Measurements from ENCODE around the gene ARFIP1. TPM values are rescaled to one million over a fixed set of nuclear protein-coding genes. Genes with fewer than 3 reads are reported as not detected.
"Not testable (repeated sequence)": the region's sequence is repeated elsewhere in the genome, so short reads cannot be mapped to it uniquely, and the experiment has no call there.

The ARFIP1 gene
- total and polyA plus RNA-seq, 5 donors from 2014 or later, result 7.5 to 24.2 (median 19.4) TPM

- Mint-ChIP-seq H3K9me3 (peaks cover 0 to 2% (median 0%) of the 10 kb centered on the region in 7 donors), H3K36me3 (peaks cover 12% of the 10 kb centered on the region), H3K4me3 (no peak overlapping the region), H3K27ac (no peak overlapping the region), H3K4me1 (no peaks in the 10 kb centered on the region), H3K27me3 (no peaks in the 10 kb centered on the region)
- no peaks in the 10 kb centered on the region for H3K4me1 ChIP-seq (ENCODE audit: control insufficient read depth, insufficient read depth, low read length, poor library complexity, severe bottlenecking)
- no peaks in the 10 kb centered on the region for H3K9me3 ChIP-seq (ENCODE audit: control insufficient read depth in 2 of 2, low read length in 2 of 2)
- no peak for DNase-seq
- H3K27ac ChIP-seq (ENCODE audit: insufficient read depth, low read length, poor library complexity, severe bottlenecking), result no peak overlapping the region
- ATAC-seq (ENCODE audit: low read depth in 2 of 2), result no peak
- no peaks in the 10 kb centered on the region for H3K27me3 ChIP-seq (ENCODE audit: control insufficient read depth, insufficient read depth, low read length)
- no peak overlapping the region for H3K4me3 ChIP-seq (ENCODE audit: low read depth, low read length)
- peaks cover 6% of the 10 kb centered on the region for H3K36me3 ChIP-seq (ENCODE audit: control insufficient read depth, insufficient read depth, low read length)
Observed at GRCh38 chr4:152862608-152863007, 82.9 kb downstream of the ARFIP1 start.

GRCh38 chr4:152864361-152864760, 84.6 kb downstream of the ARFIP1 start:
- H3K36me3 ChIP-seq (ENCODE audit: control insufficient read depth, insufficient read depth, low read length), result peaks cover 6% of the 10 kb centered on the region
- no peaks in the 10 kb centered on the region for H3K27me3 ChIP-seq (ENCODE audit: control insufficient read depth, insufficient read depth, low read length)
- H3K27me3 Mint-ChIP-seq, result no peaks in the 10 kb centered on the region
- H3K36me3 Mint-ChIP-seq, result peaks cover 12% of the 10 kb centered on the region
- H3K27ac Mint-ChIP-seq, result no peak overlapping the region
- no peak overlapping the region for H3K4me3 ChIP-seq (ENCODE audit: low read depth, low read length)
- H3K9me3 Mint-ChIP-seq, result peaks cover 0 to 2% (median 0%) of the 10 kb centered on the region in 7 donors
- no peak overlapping the region for H3K4me3 Mint-ChIP-seq
- no peaks in the 10 kb centered on the region for H3K4me1 ChIP-seq (ENCODE audit: control insufficient read depth, insufficient read depth, low read length, poor library complexity, severe bottlenecking)
- H3K9me3 ChIP-seq (ENCODE audit: control insufficient read depth in 2 of 2, low read length in 2 of 2), result no peaks in the 10 kb centered on the region
- DNase-seq (no peak), ATAC-seq (ENCODE audit: low read depth in 2 of 2) (no peak)
- H3K4me1 Mint-ChIP-seq, result no peaks in the 10 kb centered on the region
- no peak overlapping the region for H3K27ac ChIP-seq (ENCODE audit: insufficient read depth, low read length, poor library complexity, severe bottlenecking)

GRCh38 chr4:152866432-152866993, 86.8 kb downstream of the ARFIP1 start:
- not testable (repeated sequence) for H3K27ac Mint-ChIP-seq; H3K4me1 Mint-ChIP-seq; H3K27ac ChIP-seq (ENCODE audit: insufficient read depth, low read length, poor library complexity, severe bottlenecking); H3K4me1 ChIP-seq (ENCODE audit: control insufficient read depth, insufficient read depth, low read length, poor library complexity, severe bottlenecking); H3K4me3 Mint-ChIP-seq; H3K27me3 Mint-ChIP-seq; H3K9me3 ChIP-seq (ENCODE audit: control insufficient read depth in 2 of 2, low read length in 2 of 2); H3K9me3 Mint-ChIP-seq; H3K36me3 ChIP-seq (ENCODE audit: control insufficient read depth, insufficient read depth, low read length); ATAC-seq (ENCODE audit: low read depth in 2 of 2); H3K4me3 ChIP-seq (ENCODE audit: low read depth, low read length); DNase-seq; H3K27me3 ChIP-seq (ENCODE audit: control insufficient read depth, insufficient read depth, low read length)
- peaks cover 12% of the 10 kb centered on the region for H3K36me3 Mint-ChIP-seq

- ATAC-seq (ENCODE audit: low read depth in 2 of 2), result no peak
- Histone ChIP-seq H3K36me3 (ENCODE audit: control insufficient read depth, insufficient read depth, low read length) (peaks cover 4% of the 10 kb centered on the region), H3K27ac (ENCODE audit: insufficient read depth, low read length, poor library complexity, severe bottlenecking) (no peak overlapping the region), H3K4me3 (ENCODE audit: low read depth, low read length) (no peak overlapping the region), H3K27me3 (ENCODE audit: control insufficient read depth, insufficient read depth, low read length) (no peaks in the 10 kb centered on the region), H3K4me1 (ENCODE audit: control insufficient read depth, insufficient read depth, low read length, poor library complexity, severe bottlenecking) (no peaks in the 10 kb centered on the region), H3K9me3 (ENCODE audit: control insufficient read depth in 2 of 2, low read length in 2 of 2) (no peaks in the 10 kb centered on the region)
- Mint-ChIP-seq H3K4me1 (no peaks in the 10 kb centered on the region), H3K4me3 (no peak overlapping the region), H3K27me3 (no peaks in the 10 kb centered on the region), H3K27ac (no peak overlapping the region), H3K36me3 (peaks cover 16% of the 10 kb centered on the region), H3K9me3 (peaks cover 0 to 2% (median 0%) of the 10 kb centered on the region in 7 donors)
- DNase-seq, result no peak
Observed at GRCh38 chr4:152870606-152871005, 90.9 kb downstream of the ARFIP1 start.

GRCh38 chr4:152875261-152875660, 95.5 kb downstream of the ARFIP1 start:
- H3K4me3 Mint-ChIP-seq, result no peak overlapping the region
- no peak overlapping the region for H3K27ac Mint-ChIP-seq
- peaks cover 42% of the 10 kb centered on the region for H3K36me3 Mint-ChIP-seq
- ATAC-seq (ENCODE audit: low read depth in 2 of 2), result no peak
- Histone ChIP-seq H3K27ac (ENCODE audit: insufficient read depth, low read length, poor library complexity, severe bottlenecking) (no peak overlapping the region), H3K4me3 (ENCODE audit: low read depth, low read length) (no peak overlapping the region), H3K36me3 (ENCODE audit: control insufficient read depth, insufficient read depth, low read length) (peaks cover 4% of the 10 kb centered on the region), H3K4me1 (ENCODE audit: control insufficient read depth, insufficient read depth, low read length, poor library complexity, severe bottlenecking) (no peaks in the 10 kb centered on the region), H3K27me3 (ENCODE audit: control insufficient read depth, insufficient read depth, low read length) (no peaks in the 10 kb centered on the region), H3K9me3 (ENCODE audit: control insufficient read depth in 2 of 2, low read length in 2 of 2) (no peaks in the 10 kb centered on the region)
- H3K9me3 Mint-ChIP-seq, result peaks cover 0 to 6% (median 3%) of the 10 kb centered on the region in 7 donors
- DNase-seq, result no peak
- H3K4me1 Mint-ChIP-seq, result peaks cover 0 to 5% (median 0%) of the 10 kb centered on the region in 4 donors
- no peaks in the 10 kb centered on the region for H3K27me3 Mint-ChIP-seq

GRCh38 chr4:152877868-152878267, 98.1 kb downstream of the ARFIP1 start:
- Histone ChIP-seq H3K9me3 (ENCODE audit: control insufficient read depth in 2 of 2, low read length in 2 of 2) (no peaks in the 10 kb centered on the region), H3K27ac (ENCODE audit: insufficient read depth, low read length, poor library complexity, severe bottlenecking) (no peak overlapping the region), H3K4me3 (ENCODE audit: low read depth, low read length) (no peak overlapping the region), H3K4me1 (ENCODE audit: control insufficient read depth, insufficient read depth, low read length, poor library complexity, severe bottlenecking) (no peaks in the 10 kb centered on the region), H3K27me3 (ENCODE audit: control insufficient read depth, insufficient read depth, low read length) (no peaks in the 10 kb centered on the region), H3K36me3 (ENCODE audit: control insufficient read depth, insufficient read depth, low read length) (no peaks in the 10 kb centered on the region)
- ATAC-seq (ENCODE audit: low read depth in 2 of 2) (no peak), DNase-seq (no peak)
- H3K27me3 Mint-ChIP-seq, result no peaks in the 10 kb centered on the region
- H3K9me3 Mint-ChIP-seq, result peaks cover 0 to 6% (median 3%) of the 10 kb centered on the region in 7 donors
- H3K4me3 Mint-ChIP-seq, result no peak overlapping the region
- H3K4me1 Mint-ChIP-seq, result peaks cover 0 to 5% (median 0%) of the 10 kb centered on the region in 4 donors
- peaks cover 47% of the 10 kb centered on the region for H3K36me3 Mint-ChIP-seq
- H3K27ac Mint-ChIP-seq, result no peak overlapping the region

- H3K4me3 Mint-ChIP-seq, result no peak overlapping the region
- peaks cover 0 to 5% (median 0%) of the 10 kb centered on the region in 4 donors for H3K4me1 Mint-ChIP-seq
- peaks cover 0 to 4% (median 3%) of the 10 kb centered on the region in 7 donors for H3K9me3 Mint-ChIP-seq
- H3K27ac Mint-ChIP-seq, result no peak overlapping the region
- Histone ChIP-seq H3K9me3 (ENCODE audit: control insufficient read depth in 2 of 2, low read length in 2 of 2) (no peaks in the 10 kb centered on the region), H3K27me3 (ENCODE audit: control insufficient read depth, insufficient read depth, low read length) (no peaks in the 10 kb centered on the region), H3K36me3 (ENCODE audit: control insufficient read depth, insufficient read depth, low read length) (peaks cover 3% of the 10 kb centered on the region), H3K27ac (ENCODE audit: insufficient read depth, low read length, poor library complexity, severe bottlenecking) (no peak overlapping the region), H3K4me1 (ENCODE audit: control insufficient read depth, insufficient read depth, low read length, poor library complexity, severe bottlenecking) (no peaks in the 10 kb centered on the region), H3K4me3 (ENCODE audit: low read depth, low read length) (no peak overlapping the region)
- ATAC-seq (ENCODE audit: low read depth in 2 of 2), result no peak
- H3K27me3 Mint-ChIP-seq, result no peaks in the 10 kb centered on the region
- H3K36me3 Mint-ChIP-seq, result peaks cover 35% of the 10 kb centered on the region
- no peak for DNase-seq
Observed at GRCh38 chr4:152880263-152880662, 100.5 kb downstream of the ARFIP1 start.

- peaks cover 0 to 4% (median 0%) of the 10 kb centered on the region in 7 donors for H3K9me3 Mint-ChIP-seq
- no peaks in the 10 kb centered on the region for H3K4me1 Mint-ChIP-seq
- Histone ChIP-seq H3K27ac (ENCODE audit: insufficient read depth, low read length, poor library complexity, severe bottlenecking) (no peak overlapping the region), H3K36me3 (ENCODE audit: control insufficient read depth, insufficient read depth, low read length) (peaks cover 3% of the 10 kb centered on the region), H3K4me1 (ENCODE audit: control insufficient read depth, insufficient read depth, low read length, poor library complexity, severe bottlenecking) (no peaks in the 10 kb centered on the region), H3K9me3 (ENCODE audit: control insufficient read depth in 2 of 2, low read length in 2 of 2) (no peaks in the 10 kb centered on the region), H3K27me3 (ENCODE audit: control insufficient read depth, insufficient read depth, low read length) (no peaks in the 10 kb centered on the region), H3K4me3 (ENCODE audit: low read depth, low read length) (no peak overlapping the region)
- no peak for DNase-seq
- no peak overlapping the region for H3K4me3 Mint-ChIP-seq
- ATAC-seq (ENCODE audit: low read depth in 2 of 2), result no peak
- peaks cover 22% of the 10 kb centered on the region for H3K36me3 Mint-ChIP-seq
- H3K27ac Mint-ChIP-seq, result no peak overlapping the region
- H3K27me3 Mint-ChIP-seq, result no peaks in the 10 kb centered on the region
Observed at GRCh38 chr4:152881974-152882373, 102.2 kb downstream of the ARFIP1 start.

All from CD4-positive, CD25-positive, alpha-beta regulatory T cell (primary cell).